ENCODE results near the gene TMED7. TPM values are rescaled to one million over a fixed set of nuclear protein-coding genes. Genes with fewer than 3 reads are reported as not detected.

Gene TMED7
- total and polyA plus RNA-seq, 2 of the 4 experiments (the other 2 are of a cell fraction): 75.6 to 86.7 TPM

DNA sequence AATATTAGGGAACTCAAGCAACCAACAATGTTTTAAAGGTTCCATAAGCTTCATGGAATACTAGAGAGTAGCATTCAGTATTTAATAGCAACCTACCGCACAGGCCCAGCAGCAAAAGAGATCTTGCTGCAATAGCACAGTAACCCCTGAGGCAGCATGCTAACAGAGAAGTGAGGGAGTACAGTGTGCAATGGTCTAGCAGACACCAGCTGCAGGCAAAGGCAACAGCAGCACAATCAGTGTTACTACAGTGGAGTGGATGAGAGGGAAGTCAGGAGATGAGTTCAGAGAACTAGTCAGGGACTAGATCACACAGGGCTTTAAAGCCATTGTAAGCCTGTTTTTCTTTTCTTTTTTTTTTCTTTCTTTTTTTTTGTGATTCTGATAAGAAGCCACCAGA is 26.3 kb downstream of the TMED7 start:
- no peak overlapping the region for H2BK15ac ChIP-seq (ENCODE audit: low read depth, low read length)
- intact Hi-C loops (cut with micrococcal nuclease): no loop called here
- H3K27ac ChIP-seq (ENCODE audit: insufficient read depth, low read length): no peak overlapping the region
- peaks cover 10% of the 10 kb centered on the region for H3K4me1 ChIP-seq (ENCODE audit: control insufficient read depth, insufficient read depth, low read length)
- H3K14ac ChIP-seq (replicated peaks; ENCODE audit: low read depth, low read length): 0 out of 2 replicates have a peak overlapping the region, but pooled peaks have one; percentile 2
- no peak overlapping the region for H2BK20ac ChIP-seq (ENCODE audit: low read depth, low read length)
- no peaks in the 10 kb centered on the region for H3K9me3 ChIP-seq (ENCODE audit: control insufficient read depth, insufficient read depth, low read length)
- no peak overlapping the region for H2AFZ ChIP-seq (replicated peaks; ENCODE audit: low read length, poor library complexity)
- H4K5ac ChIP-seq (ENCODE audit: low read depth, low read length): no peak overlapping the region
- 0 out of 2 replicates have a peak, but pooled peaks cover 5% of the 10 kb centered on the region for H3K9me1 ChIP-seq (ENCODE audit: insufficient read depth, low read length)
- peak overlapping the region; percentile 0; the same call in 1 of the 2 replicates for H2AK5ac ChIP-seq (ENCODE audit: low read depth, low read length)
- ChIA-PET POLR2A (ENCODE audit: unreplicated experiment) (no interaction called here), CTCF (interaction anchor here (1.1 kb wide), 1 partner anchor 24 kb away, joined by 4 read pairs; no protein-coding TSS in a partner anchor)
- no peaks in the 10 kb centered on the region for H3K36me3 ChIP-seq (ENCODE audit: control insufficient read depth, insufficient read depth, low read length)
- no peak overlapping the region for H3K4me3 ChIP-seq (ENCODE audit: insufficient read depth, low read depth, low read length)
- H3K9ac ChIP-seq (ENCODE audit: low read depth, low read length): no peak overlapping the region
- H2AK9ac ChIP-seq (replicated peaks; ENCODE audit: low read depth, low read length, poor library complexity): no peak overlapping the region
- no peak overlapping the region for H2BK120ac ChIP-seq (ENCODE audit: low read depth, low read length)
- no peak overlapping the region for H3K56ac ChIP-seq (ENCODE audit: extremely low read depth, insufficient read depth, low read length)
- H3K18ac ChIP-seq (ENCODE audit: low read depth, low read length): no peak overlapping the region
- no peak overlapping the region for H2BK5ac ChIP-seq (ENCODE audit: low read depth, low read length, poor library complexity, severe bottlenecking)
- H3K4ac ChIP-seq (ENCODE audit: low read depth, low read length): peak overlapping the region; percentile 0; the same call in 1 of the 2 replicates
- no peak overlapping the region for H4K91ac ChIP-seq (ENCODE audit: insufficient read depth, low read depth, low read length)
- peak; percentile 56 for DNase-seq
- H3K79me1 ChIP-seq (ENCODE audit: low read depth in 1 of 2, low read length in 2 of 2): peaks cover 19 to 55% of the 10 kb centered on the region in 2 experiments
- TF ChIP-seq RAD21 (IDR thresholded peaks at IDR 0.05; ENCODE audit: low read length): no peak
- no peak for TF ChIP-seq POLR2A (IDR thresholded peaks at IDR 0.05; ENCODE audit: low read depth, low read length)
- no peak for TF ChIP-seq CHD1 (IDR thresholded peaks at IDR 0.05; ENCODE audit: low read depth, low read length)
- peak; percentile 31; the same call in 1 of the 2 replicates for TF ChIP-seq CEBPB (IDR thresholded peaks at IDR 0.05; ENCODE audit: low read depth, low read length)
- TF ChIP-seq, protein P1, sequence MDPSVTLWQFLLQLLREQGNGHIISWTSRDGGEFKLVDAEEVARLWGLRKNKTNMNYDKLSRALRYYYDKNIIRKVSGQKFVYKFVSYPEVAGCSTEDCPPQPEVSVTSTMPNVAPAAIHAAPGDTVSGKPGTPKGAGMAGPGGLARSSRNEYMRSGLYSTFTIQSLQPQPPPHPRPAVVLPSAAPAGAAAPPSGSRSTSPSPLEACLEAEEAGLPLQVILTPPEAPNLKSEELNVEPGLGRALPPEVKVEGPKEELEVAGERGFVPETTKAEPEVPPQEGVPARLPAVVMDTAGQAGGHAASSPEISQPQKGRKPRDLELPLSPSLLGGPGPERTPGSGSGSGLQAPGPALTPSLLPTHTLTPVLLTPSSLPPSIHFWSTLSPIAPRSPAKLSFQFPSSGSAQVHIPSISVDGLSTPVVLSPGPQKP (IDR thresholded peaks at IDR 0.05; ENCODE audit: borderline replicate concordance, low read depth, low read length): no peak
- TF ChIP-seq MAZ (IDR thresholded peaks at IDR 0.05; ENCODE audit: borderline replicate concordance, low read depth, low read length): no peak
- no peak overlapping the region for H4K8ac ChIP-seq (ENCODE audit: low read depth in 2 of 2, low read length in 2 of 2)
- peaks cover 10% of the 10 kb centered on the region; the same call in 1 of the 2 replicates for H4K20me1 ChIP-seq (ENCODE audit: insufficient read depth, low read length)
- in situ Hi-C loops (cut with MboI; ENCODE audit: low sequenced_read_pairs): no loop called here
- H3K27me3 ChIP-seq (ENCODE audit: control insufficient read depth, insufficient read depth, low read length): no peaks in the 10 kb centered on the region
- no TSS peak for BruUV-seq (replicated peaks)
- peak; percentile 28 for ATAC-seq (ENCODE audit: low read depth)
- dilution Hi-C loops (cut with HindIII; ENCODE audit: low sequenced_read_pairs, unreplicated experiment): no loop called here
- peak overlapping the region; percentile 62; the same call in 1 of the 2 replicates for H3K23ac ChIP-seq (ENCODE audit: low read depth, low read length)
- 0 out of 2 replicates have a peak overlapping the region, but pooled peaks have one; percentile 0 for H3K4me2 ChIP-seq (ENCODE audit: low read depth, low read length)
- no CpG with 5 or more reads among the region's 1 CpG for WGBS, 2 experiments (ENCODE audit: extremely low coverage in 2 of 2, insufficient read length in 1 of 2)
